ENCODE measurements around the gene PHPT1.

- TF ChIP-seq CTCF (IDR thresholded peaks at IDR 0.05) (no peak), POLR2A (IDR thresholded peaks at IDR 0.05) (no peak)
These were observed 16.5 kb downstream of the PHPT1 start for GRCh38 chr9:136865768-136866103.
